HCT116 (cell line): ENCODE measurements around the gene PPFIA2. TPM values are rescaled to one million over a fixed set of nuclear protein-coding genes. Genes with fewer than 3 reads are reported as not detected.

Source experiments
- ATAC-seq: fragments of 200-7000 bp; cut with Tn5 transposase; 2 replicates; pipeline ENCODE4 v1.9.1; 2020; ENCODE audit warnings: mild to moderate bottlenecking, moderate library complexity
- BruUV-seq: library from RNA; stranded (reverse); fragments of 400-500 nt; replicated peaks from 2 replicates; lab custom pipeline; 2021; lab: Mats Ljungman, UMichigan
- CTCF ChIA-PET: fragments of 300-600 bp; sonication (Branson Sonifier 250); formaldehyde crosslinking; loops from one replicate; lab custom pipeline; 2021; ENCODE audit warnings: antibody characterized with exemption; lab: Charles Lee
- POLR2A ChIA-PET: fragments of 300-600, 350-600 bp; sonication (Branson Sonifier 250); formaldehyde crosslinking; loops from one replicate; lab custom pipeline; 2021; ENCODE audit warnings: antibody characterized with exemption; lab: Charles Lee
- RAD21 ChIA-PET, 2 experiments: fragments of 300-600 bp; sonication (Branson Sonifier 250); formaldehyde crosslinking; loops; one replicate each; lab custom pipeline; 2023; ENCODE audit warnings: low total read pairs in 2 of 2; ENCODE audit not compliant: uncharacterized antibody in 2 of 2, unreplicated experiment in 2 of 2, low non-redundant PET in 1 of 2; lab: Charles Lee
- DNase-seq: peaks from one replicate; pipeline ENCODE4 v3.0.0-alpha.2; 2010; ENCODE audit warnings: low read depth, low spot score
- H2AFZ ChIP-seq: fragments of 200-600 bp; shearing (Covaris generic), sonication (generic); 2 replicates; pipeline ENCODE4 v1.6.1; 2017; ENCODE audit warnings: low read depth, mixed run types, mixed read lengths, antibody characterized with exemption, low read length; ENCODE audit not compliant: poor library complexity, severe bottlenecking
- H3K27ac ChIP-seq: 2 replicates; pipeline ENCODE4 v1.5.1; 2012; ENCODE audit warnings: low read depth, low read length
- H3K27me3 ChIP-seq: fragments of 200-600 bp; sonication (generic); 2 replicates; pipeline ENCODE4 v1.6.1; 2016; ENCODE audit warnings: mixed run types, low read length, mixed read lengths; ENCODE audit not compliant: insufficient read depth
- H3K36me3 ChIP-seq, 2 experiments: fragments of 200-500 bp in 1 of 2; fragments of 200-600 bp in 1 of 2; sonication (Bioruptor generic) in 1 of 2; sonication (generic) in 1 of 2; 2 replicates each; pipeline versions ENCODE4 v1.5.1 to v1.6.1; 2014 to 2016; ENCODE audit warnings: low read length in 2 of 2, inconsistent platforms in 1 of 2, mixed read lengths in 1 of 2, mixed run types in 1 of 2; ENCODE audit not compliant: insufficient read depth in 2 of 2, control insufficient read depth in 1 of 2
- H3K4me1 ChIP-seq, 2 experiments: fragments of 200-600 bp in 1 of 2; sonication (generic) in 1 of 2; 2 replicates each; pipeline versions ENCODE4 v1.5.1 to v1.6.1; 2012 to 2017; ENCODE audit warnings: low read length in 2 of 2, inconsistent platforms in 1 of 2, mild to moderate bottlenecking in 1 of 2, mixed read lengths in 1 of 2, mixed run types in 1 of 2, moderate library complexity in 1 of 2; ENCODE audit not compliant: insufficient read depth in 2 of 2, control insufficient read depth in 1 of 2
- H3K4me2 ChIP-seq: fragments of 200-600 bp; sonication (generic); 2 replicates; pipeline ENCODE4 v1.6.1; 2017; ENCODE audit warnings: mixed run types, low read length, mixed read lengths
- H3K4me3 ChIP-seq, 2 experiments: fragments of 200-600 bp in 1 of 2; sonication (generic) in 1 of 2; replicated peaks in 1 of 2; 2 replicates each; pipeline ENCODE4 v1.5.1; 2011 to 2016; ENCODE audit warnings: low read length in 2 of 2, control low read depth in 1 of 2, low read depth in 1 of 2, mild to moderate bottlenecking in 1 of 2, mixed read lengths in 1 of 2, mixed run types in 1 of 2
- H3K79me2 ChIP-seq: fragments of 200-600 bp; sonication (generic); 2 replicates; pipeline ENCODE4 v1.6.1; 2017; ENCODE audit warnings: mild to moderate bottlenecking, mixed run types, low read length, moderate library complexity, mixed read lengths; ENCODE audit not compliant: insufficient read depth
- H3K9ac ChIP-seq: fragments of 200-600 bp; sonication (generic); 2 replicates; pipeline ENCODE4 v1.6.1; 2016; ENCODE audit warnings: low read length, mixed read lengths
- H3K9me2 ChIP-seq: fragments of 200-600 bp; sonication (generic), shearing (Covaris generic); 2 replicates; pipeline ENCODE4 v1.6.1; 2017; ENCODE audit warnings: mixed run types, mild to moderate bottlenecking, moderate library complexity; ENCODE audit not compliant: insufficient read depth
- H3K9me3 ChIP-seq, 2 experiments: fragments of 200-500 bp in 1 of 2; fragments of 200-600 bp in 1 of 2; sonication (Bioruptor generic) in 1 of 2; sonication (generic) in 1 of 2; 2 replicates each; pipeline ENCODE4 v1.6.1; 2014 to 2017; ENCODE audit warnings: low read length in 2 of 2, mixed read lengths in 2 of 2, inconsistent platforms in 1 of 2, low read depth in 1 of 2, mild to moderate bottlenecking in 1 of 2, mixed run types in 1 of 2, moderate library complexity in 1 of 2; ENCODE audit not compliant: control insufficient read depth in 1 of 2, insufficient read depth in 1 of 2
- H4K20me1 ChIP-seq: fragments of 200-600 bp; sonication (generic), shearing (Covaris generic); 2 replicates; pipeline ENCODE4 v1.6.1; 2017; ENCODE audit warnings: mixed run types, mild to moderate bottlenecking, moderate library complexity; ENCODE audit not compliant: insufficient read depth
- EGR1 ChIP-seq: IDR thresholded peaks from 2 replicates; pipeline ENCODE4 v1.6.1; 2012; ENCODE audit warnings: low read depth
- ELF1 ChIP-seq: IDR thresholded peaks from 2 replicates; pipeline ENCODE4 v1.6.1; 2012; ENCODE audit warnings: low read depth, borderline replicate concordance
- JUND ChIP-seq: IDR thresholded peaks from 2 replicates; pipeline ENCODE4 v1.6.1; 2012
- POLR2A ChIP-seq: IDR thresholded peaks from 2 replicates; pipeline ENCODE4 v1.7.0; 2011; ENCODE audit warnings: borderline replicate concordance; ENCODE audit not compliant: insufficient read depth, insufficient read length; ENCODE audit errors: extremely low read depth
- ZFX ChIP-seq: fragments of 450-650 bp; IDR thresholded peaks from 2 replicates; pipeline ENCODE4 v1.6.1; 2017
- intact Hi-C: fragments of 100-400 bp; cut with micrococcal nuclease; formaldehyde crosslinking; loops from 2 replicates; pipeline ENCODE4 v1.10.0; 2022
- total RNA-seq: library from RNA; stranded (reverse); gene quantifications from one replicate; pipeline ENCODE4 v1.2.1, GENCODE V29; 2021; ENCODE audit not compliant: unreplicated experiment
- TF ChIP-seq, protein P1 (sequence below): IDR thresholded peaks from 2 replicates; pipeline ENCODE4 v1.6.1; 2012; ENCODE audit warnings: low read depth
- TF ChIP-seq, protein P2 (sequence below): IDR thresholded peaks from 2 replicates; pipeline ENCODE4 v1.6.1; 2012
- TF ChIP-seq, protein P3 (sequence below): IDR thresholded peaks from 2 replicates; pipeline ENCODE4 v1.6.1; 2012

The PPFIA2 gene
- total RNA-seq, 1 experiment from 2014 or later: not detected

DNA sequence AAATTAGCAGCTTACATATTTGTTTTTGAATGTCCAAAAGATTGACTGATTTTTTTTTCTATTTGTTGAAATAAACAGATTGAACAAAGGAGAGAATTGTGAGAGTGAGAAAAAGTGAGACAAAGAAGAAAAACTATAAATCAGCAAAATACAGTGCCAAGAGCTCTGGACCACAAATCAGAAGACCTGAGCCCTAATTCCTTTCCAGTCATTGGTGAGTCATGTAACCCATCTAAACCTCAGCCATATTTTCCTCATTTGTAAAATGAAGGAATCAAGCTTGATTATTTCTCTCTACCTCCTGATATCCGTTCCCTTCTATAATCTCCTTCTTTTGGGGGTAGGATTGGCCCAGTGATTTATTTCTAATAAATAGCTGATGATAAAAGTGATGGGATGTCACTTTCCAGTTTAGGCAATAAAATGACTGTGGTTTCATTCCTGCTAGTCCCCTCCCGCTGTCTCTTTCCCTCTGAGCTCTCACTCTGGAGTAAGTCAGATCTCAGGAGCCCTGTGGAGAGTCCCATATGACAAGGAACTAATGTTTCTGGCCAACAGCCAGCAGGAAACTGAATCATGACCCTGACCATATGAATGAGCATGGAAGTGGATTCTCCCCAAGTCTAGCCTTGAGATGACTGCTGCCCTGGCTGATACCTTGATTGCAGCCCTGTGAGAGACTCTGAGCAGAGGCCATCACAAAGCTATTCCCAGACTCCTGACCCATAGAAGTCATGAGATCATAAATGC lies 462.4 kb downstream of the PPFIA2 start (continued):
- TF ChIP-seq, protein P1, sequence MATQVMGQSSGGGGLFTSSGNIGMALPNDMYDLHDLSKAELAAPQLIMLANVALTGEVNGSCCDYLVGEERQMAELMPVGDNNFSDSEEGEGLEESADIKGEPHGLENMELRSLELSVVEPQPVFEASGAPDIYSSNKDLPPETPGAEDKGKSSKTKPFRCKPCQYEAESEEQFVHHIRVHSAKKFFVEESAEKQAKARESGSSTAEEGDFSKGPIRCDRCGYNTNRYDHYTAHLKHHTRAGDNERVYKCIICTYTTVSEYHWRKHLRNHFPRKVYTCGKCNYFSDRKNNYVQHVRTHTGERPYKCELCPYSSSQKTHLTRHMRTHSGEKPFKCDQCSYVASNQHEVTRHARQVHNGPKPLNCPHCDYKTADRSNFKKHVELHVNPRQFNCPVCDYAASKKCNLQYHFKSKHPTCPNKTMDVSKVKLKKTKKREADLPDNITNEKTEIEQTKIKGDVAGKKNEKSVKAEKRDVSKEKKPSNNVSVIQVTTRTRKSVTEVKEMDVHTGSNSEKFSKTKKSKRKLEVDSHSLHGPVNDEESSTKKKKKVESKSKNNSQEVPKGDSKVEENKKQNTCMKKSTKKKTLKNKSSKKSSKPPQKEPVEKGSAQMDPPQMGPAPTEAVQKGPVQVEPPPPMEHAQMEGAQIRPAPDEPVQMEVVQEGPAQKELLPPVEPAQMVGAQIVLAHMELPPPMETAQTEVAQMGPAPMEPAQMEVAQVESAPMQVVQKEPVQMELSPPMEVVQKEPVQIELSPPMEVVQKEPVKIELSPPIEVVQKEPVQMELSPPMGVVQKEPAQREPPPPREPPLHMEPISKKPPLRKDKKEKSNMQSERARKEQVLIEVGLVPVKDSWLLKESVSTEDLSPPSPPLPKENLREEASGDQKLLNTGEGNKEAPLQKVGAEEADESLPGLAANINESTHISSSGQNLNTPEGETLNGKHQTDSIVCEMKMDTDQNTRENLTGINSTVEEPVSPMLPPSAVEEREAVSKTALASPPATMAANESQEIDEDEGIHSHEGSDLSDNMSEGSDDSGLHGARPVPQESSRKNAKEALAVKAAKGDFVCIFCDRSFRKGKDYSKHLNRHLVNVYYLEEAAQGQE: no peak

DNA sequence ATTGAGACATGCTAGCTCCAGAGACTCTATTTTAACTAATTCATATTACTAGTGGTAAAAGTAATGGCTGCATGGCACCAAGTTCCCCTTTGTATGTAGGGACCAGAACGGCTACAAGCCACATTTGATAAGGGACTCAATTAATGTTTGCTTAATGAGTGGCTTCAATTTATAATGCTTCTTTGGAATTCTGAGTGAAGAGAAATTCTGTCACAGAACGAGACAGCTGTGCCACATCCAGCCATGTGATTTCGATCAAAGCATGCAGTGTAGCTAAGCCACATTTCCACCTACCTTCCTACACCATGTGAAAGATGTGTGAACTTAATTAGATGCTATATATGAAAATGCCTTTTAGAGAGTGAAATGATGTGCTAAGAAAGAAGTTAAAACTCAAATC lies 463.9 kb downstream of the PPFIA2 start:
- Histone ChIP-seq H4K20me1 (no peaks in the 10 kb centered on the region), H3K4me2 (no peak overlapping the region), H3K9me2 (no peaks in the 10 kb centered on the region), H3K4me1 (peaks cover 2 to 16% of the 10 kb centered on the region in 2 experiments; a peak in 2 of 4 replicates), H3K4me3 (no peak overlapping the region), H3K79me2 (no peaks in the 10 kb centered on the region), H2AFZ (no peak overlapping the region), H3K27ac (no peak overlapping the region), H3K36me3 (no peaks in the 10 kb centered on the region), H3K9me3 (no peaks in the 10 kb centered on the region), H3K9ac (no peak overlapping the region), H3K27me3 (peaks cover 4% of the 10 kb centered on the region; the same call in 1 of the 2 replicates)
- BruUV-seq: no TSS peak
- intact Hi-C loops: no loop called here
- TF ChIP-seq, protein P2, sequence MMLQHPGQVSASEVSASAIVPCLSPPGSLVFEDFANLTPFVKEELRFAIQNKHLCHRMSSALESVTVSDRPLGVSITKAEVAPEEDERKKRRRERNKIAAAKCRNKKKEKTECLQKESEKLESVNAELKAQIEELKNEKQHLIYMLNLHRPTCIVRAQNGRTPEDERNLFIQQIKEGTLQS: no peak
- TF ChIP-seq, protein P3, sequence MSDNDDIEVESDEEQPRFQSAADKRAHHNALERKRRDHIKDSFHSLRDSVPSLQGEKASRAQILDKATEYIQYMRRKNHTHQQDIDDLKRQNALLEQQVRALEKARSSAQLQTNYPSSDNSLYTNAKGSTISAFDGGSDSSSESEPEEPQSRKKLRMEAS: no peak
- TF ChIP-seq POLR2A (no peak), ZFX (no peak), ELF1 (no peak), JUND (no peak), EGR1 (no peak)
- DNase-seq: no peak
- ChIA-PET RAD21 (no interaction called here), POLR2A (no interaction called here), CTCF (no interaction called here)
- ATAC-seq: no peak
